IPS-11a (cell line): ENCODE results near the gene ERC2.

ENCODE experiments used
- H3K4me3 ChIP-seq: one replicate; pipeline ENCODE4 v1.5.1; 2013; ENCODE audit warnings: low read depth, low read length, control low read depth

Gene ERC2

DNA sequence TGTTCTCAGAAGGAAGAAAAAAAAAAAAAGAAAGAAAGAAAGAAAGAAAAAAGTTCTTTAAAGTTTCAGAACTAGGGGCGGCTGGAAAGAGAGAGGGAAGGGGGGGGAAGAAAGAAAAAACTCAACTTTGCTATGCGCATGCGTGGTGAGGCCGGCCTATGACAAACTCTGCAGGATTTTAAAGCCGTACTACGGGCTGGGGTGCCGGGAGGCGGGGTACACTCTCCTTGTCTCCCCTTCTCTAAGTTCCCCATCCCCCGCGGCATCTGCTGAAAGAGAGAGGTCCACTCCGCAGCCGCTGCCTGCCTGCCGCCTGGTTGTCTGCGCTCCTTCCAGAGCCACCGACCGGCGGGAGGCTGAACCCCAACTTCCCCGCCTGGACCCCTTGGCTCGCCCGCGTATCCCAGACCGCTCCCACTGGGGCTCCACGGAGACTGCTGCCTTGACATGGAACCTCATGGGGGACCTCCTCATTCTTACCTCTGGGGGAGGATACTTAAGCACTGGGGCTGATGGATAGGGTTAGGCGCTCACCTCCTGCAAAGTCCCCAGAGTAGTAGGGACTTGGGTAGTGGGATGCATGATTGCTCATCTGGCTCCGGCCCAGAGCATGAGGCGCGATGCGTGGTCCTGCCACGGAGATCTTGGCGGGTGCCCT lies 979.7 kb downstream of the ERC2 start:
- H3K4me3 ChIP-seq, result peak overlapping the region; percentile 69

DNA sequence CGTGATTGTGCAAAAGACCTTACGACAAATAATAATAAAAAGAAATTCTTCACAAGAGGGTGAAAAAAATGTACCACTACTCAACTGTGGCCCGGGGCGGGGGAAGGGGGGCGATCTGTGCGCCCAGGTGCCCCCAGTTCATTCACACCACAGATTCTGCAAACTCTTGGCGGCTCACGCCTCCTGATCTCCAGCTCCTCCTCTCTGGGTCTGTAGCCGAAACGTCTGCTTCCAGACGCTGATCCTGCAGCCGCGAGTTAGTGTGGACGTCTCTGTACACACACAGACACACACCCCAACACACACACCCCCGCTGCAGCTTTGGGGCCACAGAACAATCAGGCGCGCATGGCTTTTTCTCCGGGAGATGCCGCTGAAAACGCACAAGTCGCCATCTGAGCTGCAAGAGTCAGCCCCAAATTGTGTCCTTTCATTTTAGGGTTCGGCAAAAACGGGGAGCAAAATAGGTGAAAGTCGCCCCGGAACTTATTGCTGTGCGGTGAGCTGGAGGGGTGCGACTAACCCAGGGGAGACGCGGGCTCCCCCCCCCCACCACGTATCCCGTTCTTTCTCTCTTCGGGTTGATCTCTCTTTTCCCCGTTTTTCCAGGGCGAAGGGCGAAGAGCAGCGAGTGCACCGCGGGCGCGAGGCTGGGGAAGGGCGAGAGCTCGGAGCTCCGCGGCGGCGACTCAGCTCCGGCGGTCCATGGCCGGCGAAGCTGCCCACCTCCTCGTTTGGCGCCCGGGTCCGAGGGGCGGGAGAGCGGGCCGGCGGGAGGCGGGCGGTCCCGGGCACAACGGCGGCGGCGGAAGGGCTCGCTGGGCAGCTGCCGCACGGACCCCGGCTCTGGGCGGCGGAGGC lies 980.7 kb downstream of the ERC2 start:
- peak overlapping the region; percentile 69 for H3K4me3 ChIP-seq

DNA sequence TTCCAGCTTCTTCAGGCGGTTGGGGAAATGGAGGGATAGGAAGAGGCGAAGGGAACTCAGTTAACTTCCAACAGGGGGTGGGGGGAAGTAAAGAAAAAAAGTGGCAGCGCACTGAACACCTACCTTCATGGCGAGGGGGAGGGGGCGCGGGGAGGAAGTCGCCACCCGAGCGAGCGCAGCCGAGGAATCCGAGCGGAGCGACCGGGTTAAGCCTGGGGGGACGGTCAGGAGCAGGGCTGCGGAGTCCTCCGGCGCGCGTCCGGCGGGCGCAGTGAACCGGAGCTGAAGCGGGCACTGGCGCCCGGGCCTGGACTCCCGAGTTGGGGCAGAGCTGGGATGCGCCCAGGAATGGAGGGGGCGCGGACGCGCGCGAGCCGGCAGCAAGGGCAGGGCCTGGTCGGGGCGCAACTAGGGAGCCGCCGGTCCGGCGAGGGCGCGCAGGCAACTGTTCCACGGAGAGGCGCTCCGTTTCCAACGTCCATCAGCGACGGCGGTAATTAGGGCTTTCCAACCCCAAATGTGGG lies 981.3 kb downstream of the ERC2 start, which contains the start of gene WNT5A:
Gene WNT5A (minus strand): TSS at position 450 of the 524 bp plus-strand sequence. CDS start 321 bp downstream, at position 129.
- H3K4me3 ChIP-seq, result peak within 1 kb of the TSS; percentile 69

DNA sequence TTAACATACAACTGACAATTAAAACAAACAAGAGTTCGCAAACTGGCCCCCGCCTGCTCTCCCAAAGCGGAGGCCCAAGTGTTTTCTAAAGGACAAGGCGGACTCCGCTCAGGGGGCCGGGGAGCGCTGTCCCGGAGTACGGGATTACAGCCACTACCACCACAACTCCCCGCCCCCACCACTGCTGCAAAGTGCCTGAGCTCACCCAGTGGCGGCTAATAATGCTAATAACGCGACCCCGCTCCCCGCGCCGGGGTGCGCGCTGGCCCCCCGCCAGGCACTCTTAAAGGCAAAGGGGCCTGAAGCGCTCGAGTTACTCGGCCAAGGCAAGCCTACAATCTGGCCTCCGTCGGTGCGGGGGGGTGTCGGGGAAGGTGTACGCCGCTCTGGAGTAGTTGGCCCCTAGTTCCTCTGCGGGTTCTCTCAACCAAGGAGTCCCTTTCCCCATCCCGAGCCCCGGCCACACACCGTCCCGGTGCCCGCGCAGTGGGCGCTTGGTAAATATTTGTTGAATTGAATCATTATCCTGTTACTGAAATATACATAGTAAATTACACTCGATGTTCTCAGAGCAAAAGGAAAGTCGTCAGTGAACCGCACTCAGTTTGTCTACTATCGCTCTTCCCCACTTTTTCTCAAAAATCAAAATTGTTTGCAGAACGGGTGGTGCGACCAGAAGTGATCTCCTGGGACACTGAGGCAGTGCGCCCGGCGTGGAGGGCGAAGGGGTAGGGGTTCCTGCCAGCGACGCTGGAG lies 982.0 kb downstream of the ERC2 start:
- H3K4me3 ChIP-seq, result peak overlapping the region; percentile 69

DNA sequence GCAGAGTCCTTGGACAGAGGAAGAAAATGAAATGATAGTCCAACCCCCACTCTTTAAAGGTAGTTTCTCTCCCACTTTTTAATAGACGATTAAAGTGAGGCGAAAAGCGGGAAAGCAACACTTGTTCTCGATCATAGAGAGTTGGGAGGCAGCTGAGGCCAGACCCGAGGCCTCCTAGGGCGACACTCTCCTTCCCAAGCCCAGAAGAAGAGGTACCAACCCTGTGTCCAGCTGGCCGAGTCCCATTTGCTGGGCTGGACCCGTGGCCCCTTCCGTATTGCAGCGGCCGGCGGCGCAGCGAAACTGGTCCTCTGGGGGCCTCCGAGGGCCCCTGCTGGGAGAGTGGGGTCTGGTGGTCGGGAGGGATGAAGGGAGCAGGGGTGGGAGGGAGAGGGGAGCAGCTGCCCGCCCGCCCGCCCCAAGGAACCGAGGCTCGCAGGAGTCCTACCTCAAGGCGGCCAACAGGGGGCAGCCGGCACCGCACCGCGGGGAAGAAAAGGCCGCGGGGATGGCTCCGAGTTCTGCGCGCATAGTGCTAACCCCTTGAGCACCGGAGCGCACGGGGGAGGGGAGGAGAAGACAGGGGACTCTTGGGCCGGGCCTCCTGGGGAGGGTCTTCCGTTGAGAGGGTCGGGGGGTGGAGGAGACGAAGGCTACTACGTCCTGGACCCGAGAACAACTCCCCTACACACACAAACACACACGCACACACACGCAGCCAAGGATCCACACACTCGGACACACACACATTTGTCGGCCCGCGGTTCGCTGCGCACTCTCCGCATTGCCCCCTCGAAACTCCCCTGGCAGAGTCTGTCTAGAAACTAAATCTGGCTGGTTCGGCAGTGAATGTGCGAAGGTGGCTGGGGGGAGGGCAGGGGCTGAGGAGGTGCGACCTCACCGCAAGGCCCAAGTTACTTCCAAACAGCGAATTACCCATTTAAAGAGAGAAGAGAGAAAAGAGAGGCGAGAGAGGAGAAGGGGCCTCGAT lies 983.2 kb downstream of the ERC2 start:
- peak overlapping the region; percentile 69 for H3K4me3 ChIP-seq

DNA sequence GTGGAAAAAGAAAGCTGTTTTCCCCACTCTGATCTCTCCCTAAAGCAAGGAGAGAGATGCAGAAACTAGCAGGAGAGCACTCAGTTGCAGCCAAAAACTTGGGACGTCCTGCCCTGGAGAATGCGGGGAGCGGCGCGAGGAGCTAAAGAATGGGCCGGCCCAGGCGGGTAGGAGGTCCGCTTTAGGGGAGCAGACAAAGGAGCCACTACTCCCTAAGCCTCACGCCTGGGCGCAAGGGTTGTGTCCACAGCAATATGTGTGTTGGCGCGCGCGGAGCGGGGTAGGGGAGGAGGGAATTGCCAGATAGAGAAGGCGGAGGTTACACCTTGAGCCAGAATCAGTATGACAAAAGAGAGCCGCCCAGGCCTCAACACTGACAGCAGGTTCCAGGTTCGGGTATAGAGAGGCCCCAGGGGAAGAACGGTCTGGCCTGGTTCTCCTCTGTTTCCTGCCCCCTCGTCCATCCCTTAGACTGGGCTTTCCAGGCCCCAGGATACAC lies 984.0 kb downstream of the ERC2 start:
- H3K4me3 ChIP-seq, result no peak overlapping the region

DNA sequence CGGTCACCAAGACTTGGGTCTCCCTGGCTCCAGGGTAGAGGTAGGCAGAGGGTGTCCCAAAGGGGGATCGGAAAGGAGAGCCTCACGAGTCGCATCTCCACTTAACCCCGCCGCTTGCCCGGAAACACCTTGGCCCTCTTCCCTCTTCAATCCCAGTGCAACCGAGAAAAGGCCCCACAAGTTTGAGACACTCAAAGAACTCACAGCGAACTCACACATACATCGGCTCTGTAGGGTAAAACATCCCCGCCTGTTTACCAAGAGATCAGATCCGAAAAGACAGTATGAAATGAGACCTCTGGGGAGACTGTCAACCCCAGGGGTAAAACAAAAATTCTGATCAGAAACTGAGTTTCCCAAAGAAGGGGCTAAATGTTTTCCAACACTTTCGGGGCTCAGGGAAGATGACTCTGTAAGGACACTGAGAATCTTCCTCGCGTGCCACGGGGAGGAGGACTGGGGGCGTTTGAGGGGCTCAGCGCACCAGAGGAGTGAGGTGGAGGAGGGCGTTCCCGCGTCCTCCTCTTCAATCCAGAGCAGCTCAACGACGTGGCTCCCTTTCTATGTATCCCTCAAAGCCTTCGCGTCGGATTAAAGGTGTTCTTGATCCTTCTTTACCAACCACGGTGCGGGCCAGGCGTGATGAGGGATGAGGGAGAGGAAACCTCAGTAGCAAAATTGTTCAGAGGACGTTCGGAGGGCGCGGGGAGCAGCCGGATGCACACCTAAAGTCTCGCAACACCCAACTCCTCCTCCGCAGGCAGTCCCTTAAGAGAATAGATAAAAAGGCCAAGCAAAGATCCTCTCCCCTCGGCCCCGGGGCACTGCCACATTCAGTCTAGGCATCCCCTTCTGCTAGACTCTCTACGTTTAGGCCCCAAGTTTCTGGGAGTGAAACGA lies 984.8 kb downstream of the ERC2 start:
- no peak overlapping the region for H3K4me3 ChIP-seq

DNA sequence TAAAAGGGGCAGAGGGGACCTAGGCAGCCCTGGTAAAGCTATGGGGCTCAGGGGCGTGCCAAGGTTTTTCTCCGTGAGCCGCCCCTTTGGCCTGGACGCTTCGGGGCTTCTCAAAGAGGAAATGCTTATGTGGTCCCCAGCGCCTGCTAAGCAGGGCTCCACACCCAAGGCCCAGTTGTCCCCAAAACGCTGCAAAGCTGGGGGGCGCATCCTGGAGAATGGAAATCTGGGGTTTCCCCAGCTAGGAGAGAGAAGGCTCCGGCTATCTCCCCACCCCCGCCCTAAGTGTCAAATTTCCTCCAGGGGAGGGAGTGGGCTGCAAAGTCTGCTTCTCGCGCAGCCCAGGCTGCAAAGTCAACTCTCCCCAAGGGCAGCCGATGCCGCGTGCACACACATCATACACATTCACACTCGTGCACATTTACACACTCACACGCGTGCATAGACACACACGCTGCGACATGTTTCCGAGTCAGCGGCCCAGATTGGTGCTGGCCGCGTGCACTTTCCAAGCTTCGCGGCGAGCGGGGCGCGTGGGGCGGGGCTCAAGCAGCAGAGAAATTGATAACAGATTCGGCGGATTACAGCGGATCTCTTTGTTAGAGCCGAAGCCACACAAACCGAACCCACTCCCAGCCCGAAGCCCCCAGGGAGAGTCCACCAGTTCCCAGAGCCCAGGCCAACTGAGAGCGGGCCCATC lies 985.6 kb downstream of the ERC2 start:
- peak overlapping the region; percentile 41 for H3K4me3 ChIP-seq

DNA sequence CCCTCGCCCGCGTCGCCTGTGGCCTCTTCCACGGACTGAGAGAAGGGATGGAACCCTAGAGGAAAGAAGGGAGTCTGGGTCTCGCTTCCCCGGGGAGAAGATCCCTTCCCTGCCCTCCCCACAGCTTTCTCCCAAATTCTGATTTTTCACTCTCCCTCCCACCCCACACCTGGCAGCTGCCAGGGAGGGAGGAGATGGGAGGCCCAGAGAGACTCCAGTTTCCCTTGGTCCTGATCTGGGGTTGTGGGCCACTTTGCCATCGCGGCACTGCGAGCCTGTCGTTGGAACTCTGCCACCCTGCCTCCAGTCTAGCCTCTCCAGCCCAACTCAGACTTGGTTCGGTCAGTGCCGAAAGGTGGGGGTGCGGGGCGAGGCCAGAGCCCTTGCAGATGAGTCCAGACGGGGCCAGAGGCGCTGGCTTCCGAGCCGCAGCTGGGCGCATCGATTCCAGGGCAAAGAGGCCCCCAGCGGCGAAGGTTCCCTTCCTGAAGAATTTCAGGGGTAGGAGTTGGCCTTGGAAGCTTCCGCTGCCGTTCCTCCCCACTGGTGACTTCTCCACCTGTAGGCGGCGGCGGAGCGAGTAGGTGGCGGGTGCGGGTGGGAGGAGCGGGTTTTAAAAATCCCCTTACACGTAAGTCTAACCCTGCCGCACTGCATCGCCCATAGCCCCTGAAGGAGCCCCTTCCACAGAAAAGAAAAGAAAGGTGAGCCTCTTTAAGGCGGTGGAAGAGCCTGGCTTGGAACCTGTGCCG lies 986.3 kb downstream of the ERC2 start:
- H3K4me3 ChIP-seq, result peak overlapping the region; percentile 41

DNA sequence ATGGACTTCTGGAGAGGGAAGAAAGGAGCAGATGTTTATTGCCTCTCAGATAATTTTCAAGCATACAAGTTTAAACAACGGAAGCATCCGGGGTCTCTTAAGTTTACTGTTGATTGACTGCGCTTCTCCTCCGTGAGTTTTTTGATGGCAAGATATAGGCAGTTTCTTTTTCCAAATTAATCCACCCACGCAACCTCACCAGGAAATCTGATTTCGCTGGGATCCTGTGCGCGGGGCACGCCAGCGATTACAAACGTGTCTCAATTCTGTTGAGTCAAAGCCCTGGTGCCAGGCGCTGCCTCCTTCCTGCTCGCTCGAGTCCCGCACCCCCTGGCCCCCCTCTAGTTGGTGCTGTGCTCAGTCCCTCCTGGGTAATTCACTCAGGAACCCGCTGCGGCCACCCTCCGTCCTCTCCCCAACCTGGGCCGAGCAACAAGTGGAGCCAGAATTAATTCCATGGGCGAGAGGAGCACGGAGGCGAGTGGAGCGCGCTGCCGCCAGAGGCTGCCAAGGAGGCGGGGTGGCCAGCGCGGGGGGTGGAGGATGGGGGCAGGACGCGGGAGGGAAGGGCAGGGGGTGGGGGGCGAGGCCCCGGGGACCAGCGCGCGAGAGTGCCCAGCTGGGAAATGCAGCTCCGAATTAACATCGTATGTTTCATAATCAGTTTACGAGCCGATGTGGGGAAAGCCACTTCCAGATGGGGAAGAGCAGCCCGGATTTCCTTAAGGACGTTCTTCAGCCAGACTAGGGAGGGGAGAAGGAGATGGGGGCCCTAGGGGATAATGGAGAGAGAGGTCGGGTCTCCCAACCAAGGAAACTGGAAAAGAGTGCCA lies 987.1 kb downstream of the ERC2 start:
- H3K4me3 ChIP-seq, result peak overlapping the region; percentile 44

DNA sequence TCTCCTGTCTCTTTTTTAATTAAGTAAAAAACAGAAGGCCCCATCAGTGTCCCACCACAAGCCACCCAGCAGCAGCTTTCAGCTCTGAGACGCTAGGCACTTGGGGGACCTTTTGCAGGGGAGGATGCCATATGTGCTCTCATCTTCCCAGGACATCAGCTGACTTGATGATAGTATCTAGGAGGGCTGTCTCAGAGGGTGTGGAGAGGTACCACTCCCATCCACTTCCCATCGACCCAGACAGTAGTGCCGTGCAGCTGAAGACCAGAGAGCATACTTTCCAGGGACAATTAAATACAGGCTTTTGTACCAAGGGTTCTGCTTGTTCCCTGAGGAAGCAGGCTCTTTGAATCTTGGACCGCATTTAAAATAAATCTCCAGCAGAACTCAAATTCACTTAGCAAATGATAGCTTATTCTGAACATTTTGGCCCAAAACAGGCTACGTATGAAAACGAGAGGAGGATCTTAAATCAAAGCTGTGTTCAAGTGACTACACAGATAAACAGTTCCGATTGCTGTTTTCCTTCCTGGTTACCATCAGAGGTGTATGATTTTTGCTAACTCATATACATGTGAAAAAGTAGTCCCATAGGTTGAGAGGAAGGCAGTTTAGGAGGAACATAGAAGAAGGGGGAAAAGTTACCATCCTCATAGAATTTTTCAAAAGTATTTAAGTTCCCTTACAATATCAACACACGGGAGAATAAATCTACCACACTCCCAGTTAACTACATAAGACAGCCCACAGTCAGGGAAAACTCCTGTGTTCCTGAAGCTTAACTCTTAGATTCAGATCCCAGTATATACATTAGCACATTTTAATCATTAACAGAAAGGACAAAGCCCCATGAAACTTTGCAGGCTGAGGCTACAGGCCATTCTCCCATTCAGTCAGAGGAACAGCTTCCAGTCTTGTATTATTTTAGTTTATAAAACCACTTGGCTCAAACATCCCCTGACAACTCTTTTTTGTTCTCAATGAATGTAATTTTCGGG lies 990.7 kb downstream of the ERC2 start:
- no peak overlapping the region for H3K4me3 ChIP-seq

DNA sequence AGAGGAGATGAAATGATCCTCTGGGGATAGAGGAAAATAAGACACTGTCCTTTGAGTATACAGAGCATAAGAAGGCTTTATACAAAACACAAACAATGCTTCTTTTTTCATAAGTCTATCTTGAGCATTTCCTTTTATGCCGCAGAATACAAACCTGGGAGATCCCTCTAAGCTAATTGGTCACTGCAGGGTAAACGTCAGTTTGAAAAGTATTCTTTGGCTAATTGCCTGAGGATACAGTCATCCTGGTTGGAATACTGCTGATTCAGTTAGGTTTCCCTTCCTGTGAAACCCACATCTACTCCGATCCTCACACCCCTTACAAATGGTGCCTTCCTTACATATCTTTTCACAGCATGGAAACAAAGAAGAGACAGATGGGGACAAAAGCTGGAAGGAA lies 991.8 kb downstream of the ERC2 start:
- no peak overlapping the region for H3K4me3 ChIP-seq

DNA sequence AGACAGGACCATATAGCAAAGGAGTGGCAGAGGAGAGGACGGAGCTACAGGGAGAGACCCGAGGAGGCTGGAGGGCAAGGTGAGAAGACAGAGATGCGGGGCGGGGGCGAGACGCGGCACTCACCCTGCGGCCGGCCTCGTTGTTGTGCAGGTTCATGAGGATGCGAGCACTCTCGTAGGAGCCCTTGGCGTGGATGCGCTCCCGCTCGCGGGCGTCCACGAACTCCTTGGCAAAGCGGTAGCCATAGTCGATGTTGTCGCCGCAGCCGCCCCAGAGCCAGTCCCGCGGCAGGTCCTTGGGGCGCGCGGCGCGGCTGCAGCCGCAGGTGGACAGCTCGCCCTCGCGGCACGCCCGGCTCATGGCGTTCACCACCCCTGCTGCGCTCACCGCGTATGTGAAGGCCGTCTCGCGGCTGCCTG lies 994.0 kb downstream of the ERC2 start:
- H3K4me3 ChIP-seq, result no peak overlapping the region

DNA sequence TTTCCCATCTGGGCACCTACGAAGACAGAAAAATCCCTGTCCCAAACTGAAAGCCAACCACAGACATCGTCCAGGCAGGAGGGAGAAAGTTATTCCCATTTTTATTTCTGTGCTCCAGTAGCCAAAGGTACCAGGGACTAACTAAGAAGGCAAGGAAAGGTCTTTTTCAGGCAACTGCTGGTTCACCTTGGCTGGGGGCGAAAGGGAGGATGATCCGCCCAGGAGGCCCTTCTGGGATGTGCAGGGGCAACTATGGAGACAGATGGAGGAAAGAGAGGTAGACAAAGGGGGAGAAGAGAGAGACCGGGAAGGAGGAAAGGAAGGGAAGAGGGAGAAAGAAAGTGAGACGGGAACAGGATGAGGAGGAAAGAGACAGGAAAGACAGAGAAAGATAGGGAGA lies 994.5 kb downstream of the ERC2 start:
- H3K4me3 ChIP-seq, result no peak overlapping the region

DNA sequence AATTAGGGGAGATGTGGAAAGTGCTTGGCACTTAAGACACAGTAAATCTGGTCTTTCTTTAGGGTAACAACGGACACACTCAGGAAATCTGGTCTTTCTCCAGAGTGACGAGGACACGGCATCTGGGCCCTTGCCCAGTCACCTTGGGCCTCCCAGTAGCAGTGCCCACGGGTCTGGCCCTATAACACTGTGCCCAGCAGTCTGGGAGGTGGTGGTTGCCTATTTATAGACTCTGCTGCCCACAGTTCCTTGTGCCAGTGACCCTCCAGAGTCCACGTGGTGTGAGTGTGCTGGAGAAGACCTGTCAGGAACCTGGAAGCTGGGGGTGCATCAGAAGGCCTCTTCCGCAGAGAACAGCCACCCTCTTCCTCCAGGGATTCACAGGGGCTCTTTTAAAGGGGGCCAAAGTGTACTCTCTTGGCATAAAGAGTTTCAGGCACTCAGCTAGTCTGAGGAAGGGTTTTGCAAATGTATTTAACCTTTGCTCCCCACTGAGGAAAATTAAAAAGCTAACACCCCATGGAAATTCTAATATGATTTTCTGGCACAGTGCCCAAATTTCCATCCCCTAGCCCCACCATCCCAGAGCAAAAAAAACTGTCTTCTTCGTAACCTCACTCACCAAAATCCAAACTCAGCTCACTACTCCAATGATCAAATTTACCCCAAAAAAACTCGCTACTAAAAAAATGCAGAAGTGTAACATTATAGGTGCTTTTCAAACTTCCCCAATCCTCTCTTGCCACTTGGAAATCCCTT lies 996.6 kb downstream of the ERC2 start:
- H3K4me3 ChIP-seq, result no peak overlapping the region
